Thyroid gland (tissue), 4 donors: Measurements from ENCODE around the gene MIEF2.

Source experiments
- POLR2A ChIP-seq, 2 donors: fragments of 450-650 bp; IDR thresholded peaks; one replicate each; pipeline ENCODE4 v1.6.1; 2017; ENCODE audit warnings: antibody characterized with exemption in 2 of 2, mild to moderate bottlenecking in 2 of 2, moderate library complexity in 1 of 2
- TF ChIP-seq, protein P1 (sequence below), 6 experiments: fragments of 200-600 bp in 3 of 6; fragments of 450-650 bp in 3 of 6; sonication (generic) in 3 of 6; IDR thresholded peaks; one replicate each; pipeline ENCODE4 v1.5.1; 2016 to 2019; ENCODE audit warnings: antibody characterized with exemption in 6 of 6, mild to moderate bottlenecking in 2 of 6, inconsistent platforms in 1 of 6, moderate library complexity in 1 of 6

DNA sequence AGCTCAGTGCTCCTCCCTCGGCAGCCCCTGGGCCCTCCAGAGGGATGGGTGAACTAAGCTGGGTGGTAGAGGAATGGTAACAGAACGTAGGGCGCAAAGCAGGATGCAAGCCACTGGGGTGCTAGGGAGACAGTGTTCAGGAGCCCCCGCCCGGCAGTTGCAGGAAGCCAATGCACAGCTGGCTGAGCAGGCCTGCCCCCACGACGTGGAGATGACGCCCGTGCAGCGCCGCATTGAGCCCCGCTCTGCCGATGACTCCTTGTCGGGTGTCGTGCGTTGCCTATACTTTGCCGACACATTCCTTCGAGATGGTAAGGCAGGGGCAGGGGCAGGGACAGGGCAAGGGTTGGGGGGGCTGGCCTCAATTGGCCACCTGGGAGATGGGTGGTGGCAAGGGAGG is 22.2 kb upstream of the MIEF2 start:
- TF ChIP-seq, protein P1, sequence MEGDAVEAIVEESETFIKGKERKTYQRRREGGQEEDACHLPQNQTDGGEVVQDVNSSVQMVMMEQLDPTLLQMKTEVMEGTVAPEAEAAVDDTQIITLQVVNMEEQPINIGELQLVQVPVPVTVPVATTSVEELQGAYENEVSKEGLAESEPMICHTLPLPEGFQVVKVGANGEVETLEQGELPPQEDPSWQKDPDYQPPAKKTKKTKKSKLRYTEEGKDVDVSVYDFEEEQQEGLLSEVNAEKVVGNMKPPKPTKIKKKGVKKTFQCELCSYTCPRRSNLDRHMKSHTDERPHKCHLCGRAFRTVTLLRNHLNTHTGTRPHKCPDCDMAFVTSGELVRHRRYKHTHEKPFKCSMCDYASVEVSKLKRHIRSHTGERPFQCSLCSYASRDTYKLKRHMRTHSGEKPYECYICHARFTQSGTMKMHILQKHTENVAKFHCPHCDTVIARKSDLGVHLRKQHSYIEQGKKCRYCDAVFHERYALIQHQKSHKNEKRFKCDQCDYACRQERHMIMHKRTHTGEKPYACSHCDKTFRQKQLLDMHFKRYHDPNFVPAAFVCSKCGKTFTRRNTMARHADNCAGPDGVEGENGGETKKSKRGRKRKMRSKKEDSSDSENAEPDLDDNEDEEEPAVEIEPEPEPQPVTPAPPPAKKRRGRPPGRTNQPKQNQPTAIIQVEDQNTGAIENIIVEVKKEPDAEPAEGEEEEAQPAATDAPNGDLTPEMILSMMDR (IDR thresholded peaks at IDR 0.05), result no peak
- no peak for TF ChIP-seq POLR2A (IDR thresholded peaks at IDR 0.05)
